Measurements from ENCODE around the gene XK. TPM values are rescaled to one million over a fixed set of nuclear protein-coding genes. Genes with fewer than 3 reads are reported as not detected.

XK gene
- total and polyA plus RNA-seq, 10 of the 15 experiments (the other 5 are each of a cell fraction or from before 2014, with no cell fraction given), result not detected

GRCh38 chrX:37651921-37652452 lies 33.6 kb upstream of the XK start:
- ChIA-PET POLR2A (no interaction called here), CTCF (no interaction called here), SMC1A (ENCODE audit: uncharacterized antibody, unreplicated experiment) (no interaction called here), RAD21 (ENCODE audit: unreplicated experiment) (no interaction called here)
- intact Hi-C loops (cut with micrococcal nuclease; ENCODE audit: unreplicated experiment), result no loop called here
- Histone ChIP-seq H3K79me2 (ENCODE audit: control insufficient read depth, insufficient read depth, low read length) (no peaks in the 10 kb centered on the region), H3K4me1 (ENCODE audit: control insufficient read depth, insufficient read depth, low read length) (no peaks in the 10 kb centered on the region), H3K27ac (ENCODE audit: control insufficient read depth, insufficient read depth) (no peak overlapping the region), H3K9me3 (replicated peaks; ENCODE audit: control insufficient read depth, insufficient read depth, low read length) (no peaks in the 10 kb centered on the region), H2AFZ (ENCODE audit: control insufficient read depth, low read depth, low read length) (no peak overlapping the region), H3K9ac (ENCODE audit: control insufficient read depth, insufficient read depth, low read length) (no peak overlapping the region), H3K36me3 (ENCODE audit: control insufficient read depth in 2 of 2, insufficient read depth in 2 of 2, low read length in 1 of 2) (no peaks in the 10 kb centered on the region), H3K27me3 (replicated peaks in 1 of 2; ENCODE audit: control insufficient read depth in 2 of 2, insufficient read depth in 2 of 2, low read length in 1 of 2) (no peaks in the 10 kb centered on the region), H3K4me3 (no peak overlapping the region), H4K20me1 (ENCODE audit: control insufficient read depth, insufficient read depth) (no peaks in the 10 kb centered on the region), H3K4me2 (ENCODE audit: control insufficient read depth, insufficient read depth) (no peak overlapping the region)
- FAIRE-seq (no peak), ATAC-seq (no peak), DNase-seq (ENCODE audit: low read depth, low spot score) (no peak)
- in situ Hi-C loops (cut with MboI), result no loop called here
- BruUV-seq (replicated peaks), result no TSS peak
- WGBS (ENCODE audit: insufficient coverage, insufficient replicate concordance, low lambda C conversion rate, missing lambda C conversion rate), result 13% methylated on average over 1 of the region's 1 CpG
- TF ChIP-seq ZNF24 (IDR thresholded peaks at IDR 0.05), result no peak
- TF ChIP-seq ETV6 (conservative IDR thresholded peaks at IDR 0.05 in 1 of 2, IDR thresholded peaks at IDR 0.05 in 1 of 2; ENCODE audit: borderline replicate concordance in 1 of 2, low read depth in 1 of 2), result no peak
- no peak for TF ChIP-seq USF1 (IDR thresholded peaks at IDR 0.05; ENCODE audit: borderline replicate concordance, extremely low read length, insufficient read depth, low read depth, low read length)
- TF ChIP-seq ATF3 (IDR thresholded peaks at IDR 0.05; ENCODE audit: borderline replicate concordance, extremely low read depth, low read depth, low read length), result no peak
- no peak for TF ChIP-seq ZNF207 (IDR thresholded peaks at IDR 0.05; ENCODE audit: borderline replicate concordance)
- no peak for TF ChIP-seq TARDBP (IDR thresholded peaks at IDR 0.05; ENCODE audit: borderline replicate concordance)
- no peak for TF ChIP-seq ATF2 (IDR thresholded peaks at IDR 0.05; ENCODE audit: low read length)
- TF ChIP-seq USF2 (IDR thresholded peaks at IDR 0.05; ENCODE audit: borderline replicate concordance, low read depth, low read length), result no peak
- TF ChIP-seq RB1 (IDR thresholded peaks at IDR 0.05; ENCODE audit: borderline replicate concordance), result no peak
